ENCODE data around the gene MAPK14.
"Not testable (repeated sequence)": the region's sequence is repeated elsewhere in the genome, so short reads cannot be mapped to it uniquely, and the experiment has no call there.

Gene MAPK14

GRCh38 chr6:36027501-36028087, at the start of gene MAPK14:
TSS of gene MAPK14 (plus strand) at chr6:36027808. CDS start at chr6:36028158, 350 bp downstream.
- no peak for FAIRE-seq

GRCh38 chr6:35980126-35980525, 47.5 kb upstream of the MAPK14 start:
- not testable (repeated sequence) for FAIRE-seq; DNase-seq (ENCODE audit: insufficient read length, low spot score)

More at GRCh38 chr6:36027501-36028087, at the start of gene MAPK14:
- TF ChIP-seq CTCF (IDR thresholded peaks at IDR 0.05; ENCODE audit: insufficient read depth, missing control alignments), result peak; percentile 95
- peak; percentile 89 for DNase-seq (ENCODE audit: insufficient read length, low spot score)

GRCh38 chr6:35980991-35981645, 46.5 kb upstream of the MAPK14 start:
- FAIRE-seq, result no peak
- TF ChIP-seq CTCF (IDR thresholded peaks at IDR 0.05; ENCODE audit: insufficient read depth, missing control alignments), result no peak

GRCh38 chr6:35984701-35985100, 42.9 kb upstream of the MAPK14 start:
- DNase-seq (ENCODE audit: insufficient read length, low spot score) (no peak), FAIRE-seq (no peak)
- no peak for TF ChIP-seq CTCF (IDR thresholded peaks at IDR 0.05; ENCODE audit: insufficient read depth, missing control alignments)

More at GRCh38 chr6:35980991-35981645, 46.5 kb upstream of the MAPK14 start:
- no peak for DNase-seq (ENCODE audit: insufficient read length, low spot score)

GRCh38 chr6:35988047-35988446, 39.6 kb upstream of the MAPK14 start:
- not testable (repeated sequence) for FAIRE-seq

GRCh38 chr6:35993150-35993549, 34.5 kb upstream of the MAPK14 start:
- FAIRE-seq (no peak), DNase-seq (ENCODE audit: insufficient read length, low spot score) (no peak)
- no peak for TF ChIP-seq CTCF (IDR thresholded peaks at IDR 0.05; ENCODE audit: insufficient read depth, missing control alignments)

More at GRCh38 chr6:35988047-35988446, 39.6 kb upstream of the MAPK14 start:
- DNase-seq (ENCODE audit: insufficient read length, low spot score), result not testable (repeated sequence)

- DNase-seq (ENCODE audit: insufficient read length, low spot score) (no peak), FAIRE-seq (no peak)
- TF ChIP-seq CTCF (IDR thresholded peaks at IDR 0.05; ENCODE audit: insufficient read depth, missing control alignments), result no peak
Observed at GRCh38 chr6:36000451-36000850, 27.2 kb upstream of the MAPK14 start.

GRCh38 chr6:36015666-36016065, 11.9 kb upstream of the MAPK14 start:
- DNase-seq (ENCODE audit: insufficient read length, low spot score), result no peak
- FAIRE-seq, result no peak
- TF ChIP-seq CTCF (IDR thresholded peaks at IDR 0.05; ENCODE audit: insufficient read depth, missing control alignments), result no peak
